SHP77 treated with DMSO at 0.1 percent for 48 hours (cell line): ENCODE measurements around the gene CFAP45.

Experiments used
- DNase-seq: peaks from one replicate; lab custom pipeline; 2025; lab: John Stamatoyannopoulos, UW

The CFAP45 gene, protein sequence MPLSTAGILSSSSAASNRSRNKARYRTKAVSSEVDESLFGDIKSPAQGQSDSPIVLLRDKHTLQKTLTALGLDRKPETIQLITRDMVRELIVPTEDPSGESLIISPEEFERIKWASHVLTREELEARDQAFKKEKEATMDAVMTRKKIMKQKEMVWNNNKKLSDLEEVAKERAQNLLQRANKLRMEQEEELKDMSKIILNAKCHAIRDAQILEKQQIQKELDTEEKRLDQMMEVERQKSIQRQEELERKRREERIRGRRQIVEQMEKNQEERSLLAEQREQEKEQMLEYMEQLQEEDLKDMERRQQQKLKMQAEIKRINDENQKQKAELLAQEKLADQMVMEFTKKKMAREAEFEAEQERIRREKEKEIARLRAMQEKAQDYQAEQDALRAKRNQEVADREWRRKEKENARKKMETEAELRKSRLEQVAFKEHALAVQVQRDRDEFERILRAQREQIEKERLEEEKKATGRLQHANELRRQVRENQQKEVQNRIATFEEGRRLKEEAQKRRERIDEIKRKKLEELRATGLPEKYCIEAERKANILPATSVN

DNA sequence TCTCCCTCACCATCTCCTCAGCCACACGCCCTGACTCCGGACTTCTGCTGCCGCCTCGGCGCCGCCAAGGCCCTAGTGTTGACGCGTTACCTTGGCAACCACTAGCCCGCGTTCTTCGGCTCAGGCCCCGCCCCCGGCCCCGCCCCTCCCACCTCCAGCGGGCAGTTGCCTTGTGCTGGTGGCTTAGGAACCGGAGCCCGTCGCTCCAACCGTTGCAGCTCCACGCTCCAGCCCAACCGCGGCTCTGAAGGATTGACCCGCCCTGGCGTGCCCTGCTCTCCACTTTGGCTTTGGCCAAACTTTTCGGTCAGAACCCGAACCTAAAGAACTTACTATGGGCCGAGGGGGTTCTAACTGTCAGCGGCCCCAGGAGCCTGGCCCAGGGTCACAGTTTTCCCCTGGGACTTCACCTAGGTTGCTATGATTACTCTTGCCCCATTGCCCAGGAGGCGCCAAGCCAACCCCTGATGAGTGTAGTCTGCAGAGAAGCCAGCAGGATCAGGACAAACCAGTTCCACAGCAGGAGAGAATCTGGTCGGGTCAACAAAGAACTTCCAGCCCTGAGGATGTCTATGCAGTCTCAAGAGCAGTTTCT is at the start of gene CFAP45:
Gene CFAP45, minus strand, starts transcription at position 80 of the 595 bp plus-strand sequence. Its CDS starts 67 bp downstream, at position 13.
- DNase-seq = no peak

DNA sequence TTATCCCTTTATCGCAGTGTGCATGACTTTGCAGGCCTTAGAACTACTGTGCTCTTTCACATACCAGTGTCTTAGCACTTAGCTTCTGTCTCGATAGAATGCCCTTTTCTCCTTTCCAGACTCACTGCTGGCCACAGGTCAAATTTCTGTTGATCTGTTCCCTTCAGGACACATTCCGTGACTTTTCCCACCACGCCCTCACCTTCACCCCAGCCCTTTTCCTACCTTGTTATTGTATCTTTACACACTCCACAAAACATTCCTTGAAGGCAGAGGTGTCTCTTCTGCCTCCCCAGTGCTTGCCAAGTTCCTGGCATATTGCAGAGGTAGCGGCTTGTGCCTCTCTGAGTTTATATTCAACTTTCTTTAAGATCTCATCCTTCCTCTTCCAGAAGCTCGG is 49.2 kb upstream of the CFAP45 start:
- no peak for DNase-seq

DNA sequence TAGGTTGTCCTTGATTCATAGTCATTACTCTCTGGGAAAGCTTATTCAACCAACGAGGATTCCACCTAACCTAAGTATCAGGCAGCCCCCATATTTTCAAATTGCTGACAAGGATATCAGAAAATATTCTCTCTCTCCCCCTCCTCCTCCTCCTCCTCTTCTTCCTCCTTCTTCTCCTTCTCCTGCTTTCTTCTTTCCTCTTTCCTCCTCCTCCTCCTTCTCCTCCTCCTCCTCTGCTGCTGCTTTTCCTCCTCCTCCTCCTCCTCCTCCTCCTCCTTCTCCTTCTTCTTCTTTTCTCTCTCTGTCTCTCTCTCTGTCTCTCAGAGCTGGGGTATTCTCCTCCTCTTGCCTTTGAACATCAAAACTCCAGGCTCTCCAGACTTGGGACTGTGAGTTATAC is 48.0 kb upstream of the CFAP45 start:
- DNase-seq = no peak

DNA sequence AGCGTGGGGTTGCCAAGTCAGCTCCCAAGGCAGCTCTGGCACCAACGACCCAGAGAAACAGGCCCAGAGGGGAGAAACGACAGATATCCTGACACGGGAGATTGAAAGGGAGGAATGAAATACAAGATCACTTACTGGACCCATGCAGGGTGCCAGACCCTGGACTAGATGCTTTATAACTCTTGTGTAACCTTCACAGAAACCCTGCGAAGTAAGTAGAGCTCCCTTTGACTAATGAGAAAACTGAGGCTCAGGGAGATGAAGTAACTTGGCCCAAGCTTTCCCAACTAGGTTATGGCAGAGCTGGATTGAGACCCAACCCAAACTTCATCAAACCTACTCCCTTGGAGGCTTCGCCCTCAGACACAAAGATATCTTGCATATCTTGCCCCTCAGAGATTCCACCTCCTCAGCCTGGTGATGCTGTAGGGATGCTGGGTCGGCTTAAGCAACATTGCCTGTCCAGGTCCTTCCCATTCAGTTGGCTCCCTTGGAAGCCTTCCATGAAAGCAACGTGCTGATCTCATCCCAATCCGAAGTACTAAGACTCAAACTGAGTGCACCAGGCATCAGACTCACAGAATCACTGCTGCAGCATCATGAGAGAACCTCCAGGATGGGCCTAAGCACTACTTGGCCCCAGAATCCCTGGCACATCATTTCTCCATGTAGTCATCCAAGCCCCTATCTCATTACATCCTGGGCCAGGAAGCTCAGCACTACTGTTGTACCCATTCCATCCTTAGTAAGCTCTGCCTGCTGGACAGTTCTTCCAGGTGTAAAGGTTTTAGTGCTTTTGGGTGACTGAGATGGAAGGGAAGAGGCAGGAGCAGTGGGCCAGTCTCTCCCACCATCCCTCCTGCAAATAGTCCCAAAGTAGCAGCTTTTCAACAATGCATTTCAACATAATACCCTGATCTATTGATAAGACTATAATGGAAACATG is 46.5 kb upstream of the CFAP45 start:
- no peak for DNase-seq

DNA sequence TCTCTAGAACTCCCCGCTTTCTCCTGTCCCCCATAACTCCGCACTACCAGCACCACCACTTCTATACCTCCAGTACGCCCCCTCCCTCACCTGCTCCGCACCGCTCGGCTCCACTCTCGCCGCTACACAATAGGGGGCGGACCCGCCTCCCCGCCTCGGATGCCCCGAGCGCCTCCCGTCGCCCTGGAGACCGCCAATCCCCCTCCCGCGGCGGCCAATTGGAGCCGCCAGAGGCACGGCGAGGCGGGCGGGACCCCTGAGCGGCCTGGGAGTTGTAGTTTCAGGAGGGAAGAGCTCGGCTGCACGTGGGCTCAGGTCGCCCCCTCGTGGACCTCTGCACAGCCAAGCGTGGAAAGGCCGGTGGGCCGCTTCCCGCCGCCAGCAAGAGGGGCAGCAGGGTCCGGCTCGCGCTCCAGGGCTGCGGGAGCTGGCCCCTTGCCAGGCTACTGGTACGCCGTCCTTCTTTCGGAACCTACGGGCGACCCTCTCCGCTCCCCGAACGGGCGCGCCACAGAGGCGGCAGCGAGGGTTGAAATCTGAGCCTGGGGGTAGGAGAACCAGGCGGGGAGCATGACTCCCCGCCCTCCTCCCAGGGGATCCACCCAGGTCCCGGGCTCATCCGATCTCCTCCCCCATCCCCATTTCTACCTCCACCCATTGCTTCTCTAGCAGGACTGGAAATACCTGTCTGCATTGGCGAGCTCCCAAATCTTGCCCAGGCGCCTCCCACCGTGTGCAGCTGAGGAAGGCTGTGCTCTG is 45.7 kb upstream of the CFAP45 start, which contains the start of gene IGSF9:
Gene IGSF9, minus strand, starts transcription at position 131 of the 759 bp plus-strand sequence. CDS start 2,159 bp downstream, outside the sequence.
- no peak for DNase-seq

DNA sequence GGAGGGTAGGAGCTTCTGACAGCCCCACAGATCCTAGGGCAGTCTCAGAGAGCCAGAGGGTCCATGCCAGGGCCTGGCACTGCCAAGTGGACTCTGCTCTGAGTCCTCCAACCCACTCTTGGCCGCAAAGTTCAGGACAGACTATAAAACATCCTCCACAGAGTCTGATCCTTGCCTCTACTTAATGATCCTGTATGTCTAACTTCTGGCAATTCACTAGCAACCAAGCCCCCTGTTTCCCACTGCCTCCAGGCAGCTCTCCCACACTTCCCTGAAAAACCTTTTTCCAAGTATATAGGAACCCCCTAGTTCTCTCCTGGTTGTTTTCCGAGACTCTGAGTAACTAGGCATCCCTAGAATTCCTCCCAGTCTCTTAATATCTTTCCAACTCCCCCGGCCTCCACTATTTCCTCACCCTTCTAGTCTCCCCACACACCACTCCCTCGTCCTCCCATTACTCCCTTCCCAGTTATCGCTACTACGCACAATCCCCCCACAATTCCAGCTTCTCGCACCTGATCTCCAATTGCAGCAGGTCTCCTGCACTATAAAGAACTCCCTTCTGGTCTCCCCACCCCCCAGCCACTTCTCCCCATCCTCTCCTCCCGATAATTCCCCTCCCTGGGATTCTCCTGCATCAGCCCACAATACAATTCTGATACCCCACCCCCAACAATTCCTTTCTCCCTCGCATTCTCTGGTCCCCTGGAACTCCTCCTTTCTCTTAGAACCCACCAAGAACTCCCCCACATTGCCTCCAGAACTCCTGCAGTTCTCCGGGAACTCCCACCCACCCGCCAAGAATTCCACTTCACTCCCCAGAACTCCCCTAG is 44.9 kb upstream of the CFAP45 start:
- DNase-seq = no peak

DNA sequence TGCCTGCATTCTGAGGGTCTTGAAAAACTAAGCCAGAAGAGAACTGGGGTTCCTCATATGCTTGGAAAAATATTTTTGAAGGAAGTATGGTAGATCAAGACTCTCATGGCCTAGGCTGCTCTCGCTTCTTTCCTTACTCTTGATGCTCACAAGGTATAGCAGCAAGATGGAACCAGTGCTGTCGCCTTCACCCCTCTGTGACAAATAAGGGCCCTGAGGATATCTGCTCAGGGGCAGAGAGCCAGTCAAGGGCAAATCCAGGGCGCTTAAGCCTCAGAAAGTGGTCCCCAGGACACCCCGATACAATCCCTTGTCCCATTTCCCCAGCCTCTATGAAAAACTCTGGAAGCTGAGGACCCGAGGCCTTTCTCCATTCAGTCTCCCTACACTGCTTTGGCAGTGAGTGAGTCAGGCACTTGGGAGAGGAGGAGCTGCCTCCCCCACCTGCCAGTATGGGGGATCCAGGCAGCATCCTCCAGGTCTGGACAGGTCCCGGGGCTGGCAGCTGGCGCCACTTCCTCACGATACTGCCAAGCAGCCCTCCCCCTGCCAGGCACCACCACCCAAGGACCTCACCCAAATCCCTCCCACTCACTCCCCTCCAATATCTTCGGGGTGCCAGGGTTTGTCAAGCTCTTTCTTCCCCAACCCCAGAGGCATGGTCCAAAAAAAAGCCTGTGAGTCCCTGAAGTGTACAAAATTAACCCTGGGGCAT is 44.1 kb upstream of the CFAP45 start:
- no peak for DNase-seq

DNA sequence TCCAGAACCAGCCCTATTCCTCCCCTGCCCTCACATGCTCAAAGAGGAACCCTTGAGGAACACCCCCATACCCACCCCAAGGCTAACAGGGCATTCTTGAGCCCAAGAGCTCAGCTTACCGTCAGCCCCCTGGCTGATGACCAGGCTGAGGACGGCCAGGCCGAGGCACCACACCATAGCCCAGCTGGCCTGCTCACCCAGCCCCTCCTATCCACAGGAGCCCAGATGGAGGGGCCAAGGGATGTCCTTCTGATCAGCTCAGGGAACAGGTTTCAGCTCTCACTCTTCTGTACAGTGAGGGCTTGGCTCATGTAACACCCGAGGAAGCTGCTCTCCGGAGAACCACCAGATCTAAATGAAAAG is 43.3 kb upstream of the CFAP45 start:
- DNase-seq = no peak

DNA sequence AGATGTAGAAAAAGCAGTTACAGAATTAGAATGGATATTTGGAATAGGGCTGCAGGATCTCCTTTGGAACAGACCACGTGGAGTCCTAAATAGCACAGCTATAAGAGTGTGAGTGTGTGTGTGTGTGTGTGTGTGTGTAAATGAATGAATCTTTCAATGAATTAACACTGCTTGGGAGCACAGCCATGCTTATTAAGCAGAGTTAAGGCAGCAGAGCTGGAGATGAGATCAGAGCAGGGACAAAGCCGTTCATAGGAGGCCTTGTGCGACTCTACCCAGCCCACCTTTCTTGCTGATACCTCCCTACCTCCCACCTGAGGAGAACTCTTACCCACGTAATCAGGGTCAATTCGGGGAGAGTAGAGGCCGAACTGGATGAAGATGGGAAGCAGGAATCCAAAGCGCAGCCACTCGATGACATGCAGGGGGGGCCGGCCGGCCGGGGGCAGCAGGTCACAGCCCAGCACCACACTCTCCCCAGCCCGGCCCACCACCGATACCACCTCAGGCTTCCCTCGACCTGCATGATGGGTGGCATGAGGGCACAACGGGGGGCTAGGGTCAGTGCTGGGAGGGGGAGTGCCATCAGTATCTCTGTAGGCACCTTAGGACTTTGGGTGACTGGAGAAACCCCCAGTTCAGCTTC is 42.8 kb upstream of the CFAP45 start:
- no peak for DNase-seq

DNA sequence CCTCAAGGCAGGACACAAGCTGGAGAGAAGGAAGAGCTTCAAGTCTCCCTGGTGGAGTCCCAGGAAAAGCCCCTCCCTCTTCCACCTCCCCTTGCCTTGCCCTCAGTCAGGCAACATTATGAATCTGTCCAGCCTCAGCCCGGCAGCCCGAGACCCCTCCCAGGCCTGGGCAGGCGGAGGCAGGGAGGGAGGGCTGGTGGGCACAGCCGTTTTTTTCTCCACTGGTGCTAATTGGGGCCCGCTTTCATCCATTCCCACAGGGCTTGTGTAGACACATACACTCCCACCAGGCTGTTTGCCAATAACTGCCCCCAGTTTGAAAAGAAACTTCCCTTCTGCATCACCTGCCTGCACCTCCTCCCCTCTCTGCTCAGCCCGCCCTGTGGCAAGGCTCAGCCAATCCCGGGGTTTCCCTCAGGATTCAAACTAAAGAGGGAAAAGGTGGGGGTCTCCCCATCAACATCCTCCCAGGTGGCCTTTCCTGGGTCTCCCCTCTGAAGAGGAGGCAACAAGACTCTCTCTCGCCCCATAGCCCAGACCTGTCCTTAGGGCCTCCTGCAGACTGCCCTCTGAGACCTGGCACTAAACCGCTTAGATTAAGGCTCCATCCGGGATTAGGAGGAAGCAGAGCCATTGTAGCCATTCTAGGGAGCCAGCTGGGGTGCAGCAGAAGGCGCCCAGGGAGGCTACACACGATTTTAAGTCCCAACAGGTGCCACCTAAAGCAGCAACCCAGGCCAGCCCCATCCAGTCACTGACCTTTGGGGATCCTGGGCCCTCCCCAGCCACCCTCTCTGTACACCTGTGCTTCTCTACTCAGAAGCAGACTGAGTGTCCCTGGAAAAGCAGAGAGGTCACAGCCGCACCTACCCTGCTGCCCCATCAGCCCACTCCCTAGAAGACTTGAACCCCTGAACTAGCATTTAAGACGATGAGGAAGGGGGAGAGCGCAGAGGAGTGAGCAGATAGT is 41.9 kb upstream of the CFAP45 start:
- no peak for DNase-seq

DNA sequence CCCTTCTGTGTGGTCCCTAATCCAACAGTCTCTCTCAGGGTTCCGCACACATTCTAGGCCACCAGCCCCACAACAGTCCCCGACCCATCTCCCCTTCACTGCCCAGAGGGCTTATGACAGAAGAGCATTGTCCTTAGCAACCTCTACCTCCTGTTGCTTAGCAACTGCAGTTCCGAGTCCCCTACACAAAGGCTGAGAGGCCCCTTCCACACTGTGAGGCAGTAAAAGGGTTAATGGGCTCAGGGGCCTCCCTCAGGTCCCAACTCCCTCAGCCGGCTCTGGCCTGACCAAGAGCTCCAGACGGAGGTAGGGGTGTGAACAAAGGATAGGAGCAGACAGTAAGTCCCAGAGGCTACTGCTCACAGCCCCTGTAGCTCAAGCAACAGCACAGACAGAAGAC is 41.2 kb upstream of the CFAP45 start:
- no peak for DNase-seq

DNA sequence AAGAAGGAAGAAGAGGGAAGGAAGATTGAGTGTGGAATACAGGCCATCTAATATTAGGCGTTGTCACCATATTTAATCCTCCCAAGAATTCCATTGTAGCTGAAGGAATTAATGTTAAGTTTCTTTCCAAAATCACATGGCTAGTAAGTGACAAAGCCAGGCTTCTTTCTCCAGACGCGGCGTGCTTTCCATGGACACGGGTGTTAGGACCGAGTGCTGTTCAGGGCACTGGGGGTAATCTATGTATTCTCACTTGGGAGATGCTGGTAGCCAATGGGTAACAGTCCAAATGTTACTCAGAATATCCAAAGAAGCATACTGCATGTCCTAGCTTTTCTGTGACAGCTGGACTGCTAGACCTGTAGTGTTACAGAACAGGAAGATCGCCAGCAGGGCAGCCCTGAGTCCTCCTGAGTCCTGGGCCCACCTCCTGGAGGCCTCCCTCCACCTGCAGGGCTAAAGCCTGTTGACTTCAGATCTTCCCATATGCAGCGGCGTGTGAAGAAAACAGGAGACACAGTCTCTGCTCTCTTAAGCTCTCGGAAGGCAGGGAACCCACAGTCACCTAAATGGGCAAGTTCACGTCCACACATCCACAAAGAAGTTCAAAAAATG is 40.1 kb upstream of the CFAP45 start:
- DNase-seq = no peak

DNA sequence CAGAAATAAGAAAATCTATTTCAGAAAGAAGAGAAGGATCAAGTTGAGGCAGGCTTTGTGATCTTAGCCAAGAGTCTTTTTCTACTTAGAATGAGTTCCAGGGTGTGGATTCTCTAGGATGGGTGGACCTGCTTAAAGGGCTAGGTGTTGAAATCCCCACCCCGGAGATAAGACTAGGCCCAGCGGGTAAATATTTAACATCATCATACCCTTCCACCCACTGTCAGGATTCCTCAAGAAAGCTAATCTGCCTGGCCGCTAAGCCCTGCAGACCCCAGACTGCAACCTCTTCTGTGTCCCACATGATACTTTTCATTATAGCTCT is 39.7 kb upstream of the CFAP45 start:
- DNase-seq = no peak

DNA sequence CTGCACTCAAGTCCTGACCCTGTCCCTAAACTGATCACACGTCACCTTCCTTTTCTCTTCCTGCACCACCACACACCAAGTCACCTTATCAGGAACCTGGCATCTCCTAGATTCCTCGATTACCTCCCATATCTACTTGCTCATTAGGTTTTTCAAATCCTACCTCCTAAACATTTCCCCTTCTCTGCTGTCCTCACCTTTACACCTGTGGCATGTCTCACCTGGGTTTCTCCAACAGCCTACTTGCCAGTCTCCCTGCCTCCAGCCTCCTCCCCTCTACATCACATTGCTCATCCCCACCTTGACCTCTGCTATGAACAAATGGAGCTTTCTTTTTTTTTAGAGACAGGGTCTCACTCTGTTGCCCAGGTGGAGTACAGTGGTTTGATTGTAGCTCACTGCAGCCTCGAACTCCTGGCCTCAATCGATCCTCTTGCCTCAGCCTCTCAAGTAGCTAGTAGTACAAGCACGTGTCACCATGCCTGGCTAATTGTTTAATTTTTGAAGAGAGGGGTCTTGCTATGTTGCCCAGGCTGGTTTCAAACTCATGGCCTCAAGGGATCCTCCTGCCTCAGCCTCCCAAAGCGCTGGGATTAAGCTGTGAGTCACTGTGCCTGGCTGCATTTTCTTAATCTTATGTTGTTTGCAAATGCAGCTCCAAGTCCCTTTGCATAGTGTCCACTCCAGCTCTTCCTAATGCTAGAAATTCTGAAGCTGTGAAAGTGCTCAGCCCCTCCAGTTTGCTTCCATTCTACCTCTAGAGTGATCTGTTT is 39.1 kb upstream of the CFAP45 start:
- DNase-seq = no peak

DNA sequence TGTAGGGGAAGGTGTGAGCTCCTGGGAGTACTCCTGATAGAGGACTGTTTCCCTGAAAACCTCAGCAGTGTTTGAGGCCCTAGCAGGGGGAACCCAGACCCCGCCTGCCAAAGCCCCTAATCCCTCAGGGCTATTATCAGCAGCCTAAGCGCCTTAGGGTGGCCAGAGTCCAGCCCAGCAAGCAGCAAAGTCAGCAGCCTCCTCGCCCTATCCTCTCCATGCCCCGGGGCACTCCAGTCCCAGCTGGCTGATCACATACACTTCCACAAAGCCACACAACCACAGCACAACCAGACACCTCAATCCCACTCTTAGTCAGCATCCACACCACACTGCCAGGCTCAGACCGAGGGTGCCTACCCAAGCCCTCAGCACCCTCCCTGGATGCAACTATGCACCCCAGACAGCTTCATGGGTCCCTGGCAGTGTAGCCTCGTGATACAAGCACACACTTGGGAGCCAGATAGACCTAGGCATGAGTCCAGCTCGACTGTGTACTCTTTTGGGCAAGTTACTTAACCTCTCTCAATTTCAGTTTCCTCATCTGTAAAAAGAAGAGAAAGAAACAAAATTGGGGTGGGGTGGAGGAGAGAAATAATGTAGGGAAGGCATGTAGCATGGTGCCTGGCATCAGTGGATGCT is 38.4 kb upstream of the CFAP45 start:
- no peak for DNase-seq

DNA sequence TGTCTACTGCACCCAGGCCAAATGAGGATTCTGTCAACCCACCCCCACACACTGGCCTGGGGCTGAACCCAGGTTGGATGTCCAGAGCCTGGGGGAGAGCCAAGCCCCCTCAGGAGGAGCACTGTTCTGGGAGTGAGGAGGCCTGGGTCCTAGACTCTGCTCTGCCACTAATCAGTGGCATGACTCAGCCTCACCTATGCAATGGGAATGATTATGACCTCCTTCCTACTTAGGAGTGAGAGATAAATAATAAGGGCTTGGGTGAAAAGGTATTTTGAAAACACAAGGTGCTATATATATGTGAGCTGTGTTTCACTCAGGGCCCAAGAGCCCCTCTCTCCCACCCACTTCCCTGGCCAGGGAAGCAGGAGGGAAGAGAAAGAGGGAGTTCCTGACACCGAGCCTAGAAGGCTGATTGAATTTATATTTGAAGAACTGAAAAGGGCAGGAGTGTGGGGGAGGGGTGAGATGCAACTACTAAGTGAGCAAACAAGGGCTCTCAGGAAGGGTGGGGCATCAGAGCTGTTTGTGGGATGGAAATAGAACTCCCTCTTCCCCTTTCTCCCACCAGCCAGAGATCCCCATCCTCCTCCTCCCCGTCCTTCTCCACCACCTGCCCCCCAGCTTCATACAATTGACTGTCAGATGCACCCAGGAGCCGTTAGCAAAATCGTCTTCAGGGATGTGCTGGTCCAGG is 37.2 kb upstream of the CFAP45 start:
- DNase-seq = no peak
